GM19193 (cell line): ENCODE data around the gene PRM1.

ENCODE experiments used
- POLR2A ChIP-seq: IDR thresholded peaks from 4 replicates; pipeline ENCODE4 v1.6.1; 2011; ENCODE audit not compliant: insufficient read depth, insufficient read length; ENCODE audit errors: extremely low read depth

Gene PRM1

DNA sequence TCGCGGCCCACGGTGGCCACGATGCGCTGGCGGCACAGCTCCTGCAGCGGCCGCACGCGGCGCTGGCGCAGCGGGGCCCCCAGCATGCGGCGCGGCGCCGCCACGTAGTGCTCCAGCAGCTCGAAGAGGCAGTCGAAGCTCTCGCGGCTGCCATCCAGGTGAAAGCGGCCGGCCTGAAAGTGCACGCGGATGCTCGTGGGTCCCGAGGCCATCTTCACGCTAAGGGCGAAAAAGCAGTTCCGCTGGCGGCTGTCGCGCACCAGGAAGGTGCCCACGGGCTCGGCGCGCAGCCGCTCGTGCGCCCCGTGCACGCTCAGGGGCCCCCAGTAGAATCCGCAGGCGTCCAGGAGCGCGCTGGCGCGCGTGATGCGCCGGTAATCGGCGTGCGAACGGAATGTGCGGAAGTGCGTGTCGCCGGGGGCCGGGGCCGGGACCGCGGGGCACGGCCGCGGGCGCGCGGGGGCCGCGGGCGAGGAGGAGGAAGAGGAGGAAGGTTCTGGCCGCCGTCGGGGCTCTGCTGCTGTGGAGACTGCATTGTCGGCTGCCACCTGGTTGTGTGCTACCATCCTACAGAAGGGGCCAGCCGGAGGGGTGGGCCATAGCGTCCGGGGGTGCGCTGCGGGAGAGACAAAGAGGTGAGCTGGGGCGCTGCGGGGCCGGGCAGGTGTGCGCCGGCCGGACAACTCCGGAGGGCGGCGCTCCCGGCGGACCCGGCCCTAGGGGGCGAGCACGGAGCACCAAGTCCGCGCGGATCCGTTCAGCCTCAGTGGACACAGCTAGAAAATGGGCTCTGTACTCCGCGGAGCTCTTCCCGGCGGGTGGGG, 26.0 kb downstream of the PRM1 start:
- TF ChIP-seq POLR2A = no peak

DNA sequence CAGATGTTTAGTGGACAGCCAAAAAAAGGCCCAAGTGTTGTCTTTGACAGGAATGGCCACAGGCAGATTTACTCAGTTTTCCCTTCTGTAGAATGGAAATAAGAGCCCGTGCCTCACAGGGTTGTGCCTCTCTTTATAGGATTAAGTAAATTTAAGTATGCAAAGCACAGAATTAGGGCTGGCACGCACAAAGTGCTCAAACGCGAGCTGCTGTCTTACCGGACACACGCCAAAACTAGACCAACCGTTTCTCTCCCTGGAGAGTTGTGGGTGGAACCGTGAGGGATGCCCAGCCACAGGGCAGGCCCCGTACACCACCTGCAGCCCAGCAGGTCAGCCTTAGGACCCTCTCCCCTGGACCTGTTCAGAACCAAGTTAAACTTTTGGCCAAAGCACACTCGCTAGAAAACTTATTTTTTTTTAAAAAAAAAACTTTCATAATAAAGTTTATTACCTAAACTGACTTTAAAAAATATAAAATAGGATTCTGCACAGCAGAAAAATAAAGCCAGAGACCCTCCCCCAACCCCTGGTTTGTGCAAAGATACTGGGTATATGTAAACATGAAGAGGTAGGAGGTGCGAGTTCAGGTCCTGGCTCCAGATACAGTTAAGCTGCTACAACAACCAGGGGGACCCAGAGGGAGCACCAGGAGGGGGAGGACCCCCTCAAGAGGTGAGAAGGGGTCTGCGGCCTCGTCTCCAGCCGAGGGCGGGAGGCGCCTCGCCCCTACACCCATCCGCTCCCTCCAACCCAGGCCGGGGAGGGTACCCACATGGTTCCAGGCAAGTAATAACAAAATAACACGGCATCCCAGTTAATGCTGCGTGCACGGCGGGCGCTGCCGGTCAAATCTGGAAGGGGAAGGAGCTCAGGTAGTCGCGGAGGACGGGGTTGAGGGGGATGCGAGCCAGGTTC, 26.9 kb downstream of the PRM1 start:
- no peak for TF ChIP-seq POLR2A

DNA sequence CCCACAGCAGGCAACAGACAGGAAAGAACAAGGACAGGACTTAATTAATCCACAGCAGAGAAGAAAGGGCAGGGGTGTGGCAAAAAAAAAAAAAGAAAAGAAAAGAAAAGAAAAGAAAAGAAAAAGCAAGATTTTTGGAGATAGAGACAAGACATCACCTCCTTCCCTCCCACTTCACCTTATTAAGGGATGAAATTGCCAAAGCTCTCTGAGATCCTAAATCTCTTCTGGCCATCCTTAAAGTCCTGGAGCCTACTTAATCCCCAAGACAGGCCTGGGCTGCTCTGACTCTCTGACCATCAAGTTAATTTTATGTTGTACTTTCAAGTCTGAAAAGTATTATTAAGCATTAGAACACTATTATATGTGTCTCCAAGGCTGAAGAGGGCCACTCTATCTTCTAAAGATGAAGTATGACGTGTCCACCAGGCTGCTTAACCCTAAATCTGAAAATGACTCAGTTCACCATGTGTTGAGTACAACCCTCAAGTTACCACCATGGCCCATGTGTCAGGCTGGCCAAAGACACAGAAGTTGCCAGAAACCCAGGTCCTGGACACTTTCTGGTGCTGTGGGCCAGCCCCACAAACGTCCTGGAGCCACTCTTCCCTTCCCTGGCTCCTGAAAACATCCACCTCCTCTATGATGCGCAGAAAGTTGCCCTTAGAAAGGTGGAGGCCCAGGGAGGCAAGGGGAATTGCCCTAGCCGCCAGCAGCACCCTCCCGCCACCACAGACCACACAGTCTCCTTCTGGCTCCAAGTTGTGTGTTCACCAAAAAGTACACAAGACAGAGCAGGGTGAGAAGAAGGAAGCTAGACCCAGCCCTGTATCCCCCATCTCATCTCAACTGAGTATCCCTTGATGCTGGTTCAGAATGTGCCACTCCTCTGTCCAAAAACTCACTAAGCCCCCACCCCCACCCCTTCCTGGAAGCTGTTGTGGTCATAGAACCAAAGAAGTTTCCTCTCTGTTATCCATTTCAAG, 27.8 kb downstream of the PRM1 start:
- TF ChIP-seq POLR2A = no peak

DNA sequence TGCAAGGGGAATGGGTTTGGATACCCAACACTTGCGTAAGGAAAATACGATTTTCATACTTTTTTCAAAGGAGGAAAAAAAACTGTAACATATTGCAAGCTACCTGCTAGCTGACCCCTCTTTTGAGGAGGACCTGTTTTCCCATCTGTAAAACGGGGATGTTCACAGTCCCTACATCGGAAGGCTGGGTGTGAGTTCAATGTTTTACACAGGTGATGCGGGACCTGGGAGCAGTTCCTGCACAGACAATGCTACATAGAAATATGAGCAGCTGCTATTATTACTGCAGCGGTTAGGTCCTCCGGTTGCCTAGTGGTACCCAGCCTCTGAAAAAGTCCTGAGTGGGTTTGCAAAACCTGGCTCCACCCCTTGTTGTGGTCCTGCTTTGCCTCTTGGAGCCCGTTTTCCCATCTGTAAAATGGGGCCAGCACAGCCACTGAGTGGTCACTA, 28.6 kb downstream of the PRM1 start:
- no peak for TF ChIP-seq POLR2A

DNA sequence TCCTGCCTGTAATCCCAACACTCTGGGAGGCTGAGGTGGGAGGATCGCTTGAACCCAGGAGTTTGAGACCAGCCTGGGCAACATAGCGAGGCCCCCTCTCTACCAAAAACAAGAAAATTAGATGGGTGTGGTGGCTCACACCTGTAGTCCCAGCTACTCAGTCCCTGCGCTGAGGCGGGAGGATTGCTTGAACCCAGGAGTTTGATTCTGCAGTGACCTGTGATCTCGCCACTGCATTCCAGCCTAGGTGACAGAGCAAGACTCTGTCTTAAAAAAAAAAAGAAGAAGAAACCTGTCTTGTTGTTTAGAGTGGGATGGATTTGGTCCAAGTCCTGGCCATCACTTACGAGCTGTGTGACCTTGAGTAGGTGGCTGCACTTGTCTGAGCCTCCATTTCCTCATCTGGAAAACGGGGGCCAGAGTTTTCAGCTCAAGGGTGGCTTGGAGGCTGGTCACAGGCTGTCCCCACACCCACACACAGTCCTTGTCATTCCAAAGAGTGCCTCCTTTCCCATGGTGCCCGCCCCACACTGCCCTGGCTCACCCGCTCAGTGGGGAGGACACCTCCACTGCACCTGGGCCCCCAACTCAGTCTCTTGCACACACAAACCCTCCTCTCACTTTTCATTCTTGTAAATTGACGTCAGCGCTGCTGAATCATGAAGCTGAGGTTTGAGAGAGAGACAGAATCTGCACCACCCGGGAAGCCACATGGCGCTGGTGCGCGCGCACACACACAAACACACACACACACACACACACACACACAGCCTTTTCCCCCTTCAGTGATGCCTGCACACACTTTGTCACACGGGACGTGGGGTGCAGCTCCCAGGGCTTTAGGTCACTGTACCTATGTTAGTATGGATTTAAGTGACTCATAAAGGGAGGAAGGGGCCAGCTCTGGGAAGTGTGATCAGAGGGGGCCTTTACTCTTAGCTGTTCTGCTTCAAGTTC, 29.3 kb downstream of the PRM1 start:
- TF ChIP-seq POLR2A = peak; percentile 52

DNA sequence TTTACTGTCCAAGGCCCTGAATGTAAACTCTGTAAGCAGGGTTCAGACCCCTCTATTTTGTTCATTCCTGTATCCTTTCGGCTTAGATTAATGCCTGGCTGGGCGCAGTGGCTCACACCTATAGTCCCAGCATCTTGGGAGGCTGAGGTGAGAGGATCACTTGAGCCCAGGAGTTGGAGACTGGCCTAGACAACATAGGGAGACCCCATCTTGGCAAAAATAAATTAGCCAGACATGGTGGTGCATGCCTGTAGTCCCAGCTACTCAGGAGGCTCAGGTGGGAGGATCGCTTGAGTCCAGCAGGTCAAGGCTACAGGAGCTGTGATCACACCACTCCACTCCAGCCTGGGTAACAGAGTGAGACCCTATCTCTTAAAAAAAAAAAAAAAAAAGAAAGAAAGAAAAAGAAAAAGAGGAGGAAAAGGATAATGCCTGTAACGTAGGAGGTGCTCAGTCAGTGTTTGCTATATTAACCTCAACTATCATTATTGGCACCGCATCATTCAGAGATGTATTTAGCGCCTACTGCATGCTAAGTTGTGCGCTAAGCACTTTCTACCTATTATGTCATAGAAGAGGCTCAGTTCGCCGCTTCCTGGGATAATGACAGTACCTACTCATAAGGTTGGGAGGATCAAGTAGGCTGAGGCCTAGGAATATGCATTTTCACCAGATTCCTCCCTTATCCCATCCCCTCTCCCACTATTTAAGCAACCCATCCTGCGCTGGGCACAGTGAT, 30.2 kb downstream of the PRM1 start:
- TF ChIP-seq POLR2A = no peak

DNA sequence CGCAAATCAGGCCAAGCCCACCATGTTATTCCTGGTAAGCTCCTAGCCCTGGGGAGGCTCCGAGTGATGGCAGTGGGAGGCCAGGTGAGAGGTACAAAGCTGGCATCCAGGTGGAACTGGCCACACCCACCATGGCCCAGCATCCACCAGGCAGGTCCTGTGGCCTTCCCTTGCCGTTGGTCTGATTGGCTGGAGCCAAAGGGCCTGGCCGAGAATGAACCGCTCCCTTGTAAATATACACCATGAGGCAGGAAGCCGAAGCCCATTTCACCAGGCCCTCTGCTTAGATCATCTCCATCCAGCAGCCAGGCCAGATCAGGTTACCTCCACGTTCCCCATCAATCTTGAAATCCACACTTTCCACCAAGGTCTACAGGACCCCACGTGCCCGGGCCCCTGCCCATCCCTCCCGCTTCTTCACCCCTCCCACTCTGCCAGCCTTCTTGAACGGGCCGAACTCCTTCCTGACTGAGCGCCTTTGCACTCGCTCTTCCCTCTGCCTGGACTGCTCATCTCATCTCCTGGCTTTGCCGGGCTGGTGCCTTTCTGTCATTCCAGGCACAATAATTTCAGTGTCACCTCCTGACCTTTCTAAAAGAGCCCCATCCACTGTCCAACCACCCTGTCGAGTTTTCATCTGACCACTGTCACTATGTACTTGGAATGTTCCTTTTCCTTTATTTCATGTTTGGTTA, 30.9 kb downstream of the PRM1 start:
- no peak for TF ChIP-seq POLR2A

DNA sequence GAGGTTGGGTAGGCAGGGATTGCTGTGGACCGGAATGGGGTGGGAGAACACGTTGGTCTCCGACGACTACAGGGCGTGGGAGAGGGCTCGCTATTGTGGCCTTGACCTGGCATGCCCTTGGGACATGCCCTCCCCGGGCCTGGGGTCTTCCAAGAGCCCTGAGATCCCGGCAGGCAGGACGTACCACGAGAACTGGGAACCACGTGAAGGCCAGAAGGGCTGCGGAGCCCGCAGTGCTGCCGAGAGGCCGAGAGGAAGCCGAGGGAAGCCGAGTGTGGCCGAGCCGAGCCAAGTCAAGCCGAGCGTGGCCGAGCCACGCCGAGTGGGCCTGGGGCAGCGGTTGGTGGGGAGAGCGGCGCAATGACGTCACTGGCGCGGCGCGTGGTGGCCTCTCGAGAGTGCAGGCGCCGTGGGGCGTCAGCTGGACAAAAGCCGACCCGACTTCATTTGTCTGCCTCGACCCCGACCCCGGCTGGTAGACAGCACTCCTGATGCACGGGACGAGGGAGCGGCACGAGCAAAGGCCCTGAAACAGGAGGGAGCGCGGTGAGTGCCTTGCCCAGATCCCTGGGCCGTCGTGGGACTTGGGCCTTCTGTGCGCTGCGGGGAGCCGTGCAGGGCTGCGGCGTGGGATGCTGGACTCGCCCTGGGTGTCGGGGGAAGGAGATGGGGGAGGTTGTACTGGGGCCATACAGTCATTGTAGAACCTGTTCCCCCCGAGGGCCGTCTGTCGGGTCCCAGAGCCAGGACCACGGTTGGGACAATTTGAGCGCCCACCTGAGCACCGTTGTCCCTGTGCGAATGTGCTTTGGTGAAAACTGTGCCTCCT, 31.7 kb downstream of the PRM1 start:
- no peak for TF ChIP-seq POLR2A

DNA sequence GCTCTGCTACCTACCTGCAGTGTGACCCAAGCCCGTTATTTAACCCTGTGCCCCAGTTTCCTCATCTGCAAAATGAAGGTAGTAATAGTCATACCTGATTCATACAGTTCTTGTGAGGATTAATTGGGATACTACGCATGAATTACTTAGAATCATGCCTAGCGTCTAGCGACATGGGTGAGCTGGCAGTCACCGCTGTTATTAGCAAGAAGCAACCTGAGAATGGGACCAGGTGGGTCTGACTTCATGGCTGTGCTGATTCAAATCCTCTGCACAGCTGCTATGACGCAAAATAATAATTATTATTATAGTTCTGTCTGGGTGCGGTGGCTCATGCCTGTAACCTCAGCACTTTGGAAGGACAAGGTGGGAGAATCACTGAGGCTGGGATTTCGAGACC, 33.0 kb downstream of the PRM1 start:
- no peak for TF ChIP-seq POLR2A

DNA sequence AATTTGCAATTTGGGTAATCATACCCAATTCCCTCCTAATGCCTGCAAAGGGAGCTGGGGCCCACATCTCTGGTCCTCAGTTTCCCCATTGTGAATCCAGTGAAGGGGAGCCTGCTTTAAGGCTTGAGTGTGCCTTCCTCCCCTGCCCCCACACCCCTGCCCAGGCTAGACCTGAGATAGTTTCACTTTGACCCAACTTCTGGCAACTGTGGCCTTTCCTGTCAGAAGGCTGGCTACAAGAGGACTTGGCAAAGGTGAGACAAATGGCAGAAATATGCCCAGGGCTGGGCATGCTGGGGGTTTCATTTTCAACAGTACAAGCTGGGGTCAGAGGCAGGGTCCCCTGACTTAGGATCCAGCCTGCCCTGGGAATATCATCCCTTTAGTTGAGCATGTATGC, 35.1 kb downstream of the PRM1 start:
- no peak for TF ChIP-seq POLR2A

DNA sequence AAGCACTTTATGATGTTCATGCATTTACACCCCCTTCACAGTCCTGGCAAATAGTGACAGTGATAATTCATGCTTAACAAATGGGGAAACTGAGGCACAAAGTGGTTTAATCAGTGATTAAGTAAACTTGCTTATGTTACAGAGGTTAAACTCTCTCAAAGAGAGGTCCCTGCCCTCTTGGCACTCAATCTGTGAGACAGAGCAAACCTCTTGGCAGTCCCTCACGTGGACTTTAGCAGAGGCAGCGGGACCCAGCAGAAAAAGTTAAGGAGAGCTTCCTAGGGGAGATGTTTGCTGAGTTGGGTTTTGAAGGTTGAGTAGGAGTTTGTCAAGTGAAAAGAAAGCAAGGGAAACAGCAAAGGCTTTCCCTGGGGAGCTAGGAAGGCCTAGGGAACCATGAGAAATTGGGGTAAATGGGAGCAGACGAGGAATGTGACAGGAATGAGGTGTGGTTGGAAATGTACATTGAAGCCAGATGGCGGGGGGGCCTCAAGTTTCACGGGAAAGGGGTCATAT, 35.9 kb downstream of the PRM1 start:
- no peak for TF ChIP-seq POLR2A
